K562 (cell line): ENCODE results near the gene FANCC. TPM values are rescaled to one million over a fixed set of nuclear protein-coding genes. Genes with fewer than 3 reads are reported as not detected.

Experiments used
- BCLAF1 ChIP-seq, 2 experiments: fragments of 450-650 bp in 1 of 2; IDR thresholded peaks; 2 replicates each; pipeline ENCODE4 v1.6.1; 2011 to 2017; ENCODE audit warnings: low read depth in 2 of 2, antibody characterized with exemption in 1 of 2, borderline replicate concordance in 1 of 2, low read length in 1 of 2, mild to moderate bottlenecking in 1 of 2, mixed read lengths in 1 of 2; ENCODE audit not compliant: control insufficient read depth in 1 of 2
- CHD4 ChIP-seq: fragments of 200-600 bp; sonication (generic); IDR thresholded peaks from 3 replicates; pipeline ENCODE4 v1.6.1; 2012; ENCODE audit warnings: low read depth, mild to moderate bottlenecking, mixed read lengths, low read length, inconsistent platforms; ENCODE audit not compliant: insufficient read depth, insufficient replicate concordance, poor library complexity, severe bottlenecking
- CREM ChIP-seq: IDR thresholded peaks from 2 replicates; pipeline ENCODE4 v1.6.1; 2014; ENCODE audit warnings: antibody characterized with exemption, low read depth
- FOXA1 ChIP-seq: fragments of 450-650 bp; IDR thresholded peaks from 2 replicates; pipeline ENCODE4 v1.6.1; 2016; ENCODE audit warnings: mild to moderate bottlenecking, borderline replicate concordance
- MCM5 ChIP-seq: fragments of 450-650 bp; IDR thresholded peaks from 2 replicates; pipeline ENCODE4 v1.6.1; 2016; ENCODE audit warnings: low read depth
- NCOA4 ChIP-seq: fragments of 450-650 bp; IDR thresholded peaks from 2 replicates; pipeline ENCODE4 v1.6.1; 2018; ENCODE audit warnings: mild to moderate bottlenecking; ENCODE audit not compliant: partially characterized antibody
- POLR2AphosphoS2 ChIP-seq: IDR thresholded peaks from 2 replicates; pipeline ENCODE4 v1.6.1; 2012; ENCODE audit warnings: low read length, improper control_type of control experiment
- THAP12 ChIP-seq: fragments of 250-450 bp; sonication (Bioruptor Pico); IDR thresholded peaks from 2 replicates; pipeline ENCODE4 v1.9.0; 2021; ENCODE audit warnings: mild to moderate bottlenecking, inconsistent platforms
- ZNF655 ChIP-seq: fragments of 250-450 bp; sonication (Bioruptor Pico); IDR thresholded peaks from 2 replicates; pipeline ENCODE4 v1.5.0; 2021
- polyA plus RNA-seq, 8 experiments: library from polyadenylated mRNA; depleted of rRNA in 4 of 8; stranded (reverse) in 5 of 8; unstranded in 3 of 8; fragments of >200 nt; fragmentation: Nextera tagmentation in 2 of 8; fragmentation: Illumina TruSeq in 1 of 8; extraction: Ambion mirVana in 2 of 8; extraction: Trizol in 1 of 8; gene quantifications; 2 replicates each; pipeline versions ENCODE4 v1.2.1 to v1.2.3, GENCODE V29; 2011 to 2014; ENCODE audit warnings: inconsistent platforms in 1 of 8, missing spikeins in 1 of 8
- total RNA-seq, 7 experiments: library from RNA; depleted of rRNA in 6 of 7; stranded (reverse); fragments of >200 nt in 6 of 7; fragmentation: Illumina TruSeq in 2 of 7; extraction: Trizol in 2 of 7; gene quantifications; 2 replicates each; pipeline versions ENCODE4 v1.2.1 to v1.2.3, GENCODE V29; 2011 to 2021; ENCODE audit warnings: low replicate concordance in 1 of 7

FANCC gene
- total and polyA plus RNA-seq, 9 of the 15 experiments (the other 6 are each of a cell fraction or from before 2014, with no cell fraction given), result 4.6 to 18.4 (median 14.2) TPM

- TF ChIP-seq BCLAF1 (IDR thresholded peaks at IDR 0.05; ENCODE audit: borderline replicate concordance in 1 of 2, control insufficient read depth in 1 of 2, low read depth in 2 of 2, low read length in 1 of 2), result no peak
- no peak for TF ChIP-seq CREM
- no peak for TF ChIP-seq MCM5
- no peak for TF ChIP-seq NCOA4
- TF ChIP-seq POLR2AphosphoS2, result no peak
- no peak for TF ChIP-seq FOXA1
- no peak for TF ChIP-seq THAP12 (CRISPR knock-in tag)
- no peak for TF ChIP-seq CHD4
- no peak for TF ChIP-seq ZNF655 (CRISPR knock-in tag)
Measured at GRCh38 chr9:95284162-95285080, 33.1 kb downstream of the FANCC start (continued).
